Stimulated activated memory B cell treated with anti-CD40 and anti-IgM and Interleukin-4, amounts not matched to agents 10 μg/mL and 1 μg/mL and 100 μg/mL, for 72 hours (primary cell): ENCODE results near the gene ACAN.

Experiments
- ATAC-seq: fragments of 150-1000 bp; cut with Tn5 transposase; 2 replicates; pipeline ENCODE4 v1.10.0; 2021
- H3K27ac Mint-ChIP-seq: one replicate; pipeline ENCODE4 v1.8.0; 2022; ENCODE audit warnings: mild to moderate bottlenecking, mixed read lengths
- H3K27me3 Mint-ChIP-seq: one replicate; pipeline ENCODE4 v1.8.0; 2022; ENCODE audit warnings: mixed read lengths
- H3K36me3 Mint-ChIP-seq: one replicate; pipeline ENCODE4 v1.8.0; 2022; ENCODE audit warnings: mixed read lengths
- H3K4me1 Mint-ChIP-seq: one replicate; pipeline ENCODE4 v1.8.0; 2022; ENCODE audit warnings: mixed read lengths
- H3K4me3 Mint-ChIP-seq: one replicate; pipeline ENCODE4 v1.8.0; 2022; ENCODE audit warnings: mild to moderate bottlenecking, moderate library complexity, mixed read lengths
- H3K9me3 Mint-ChIP-seq: one replicate; pipeline ENCODE4 v1.8.0; 2022; ENCODE audit warnings: mixed read lengths

ACAN gene

GRCh38 chr15:88803241-88803919 lies at the start of gene ACAN:
TSS of gene ACAN (plus strand) at chr15:88803436. CDS start at chr15:88836207, 32,771 bp downstream.
- no peaks in the 10 kb centered on the region for H3K9me3 Mint-ChIP-seq
- no peaks in the 10 kb centered on the region for H3K36me3 Mint-ChIP-seq
- H3K4me1 Mint-ChIP-seq: peaks cover 13% of the 10 kb centered on the region
- H3K4me3 Mint-ChIP-seq: peak within 1 kb of the TSS; percentile 55
- peaks cover 91% of the 10 kb centered on the region for H3K27me3 Mint-ChIP-seq
- no peak within 1 kb of the TSS for H3K27ac Mint-ChIP-seq
- ATAC-seq: no peak

GRCh38 chr15:88756521-88756920 lies 46.7 kb upstream of the ACAN start:
- Mint-ChIP-seq H3K4me1 (no peaks in the 10 kb centered on the region), H3K36me3 (no peaks in the 10 kb centered on the region), H3K9me3 (peaks cover 4% of the 10 kb centered on the region), H3K4me3 (no peak overlapping the region), H3K27ac (no peak overlapping the region), H3K27me3 (peaks cover 1% of the 10 kb centered on the region)
- ATAC-seq: no peak

- H3K4me3 Mint-ChIP-seq: no peak overlapping the region
- ATAC-seq: no peak
- H3K36me3 Mint-ChIP-seq: no peaks in the 10 kb centered on the region
- no peaks in the 10 kb centered on the region for H3K4me1 Mint-ChIP-seq
- H3K27ac Mint-ChIP-seq: no peak overlapping the region
- no peaks in the 10 kb centered on the region for H3K27me3 Mint-ChIP-seq
- peaks cover 4% of the 10 kb centered on the region for H3K9me3 Mint-ChIP-seq
These were observed 46.3 kb upstream of the ACAN start for GRCh38 chr15:88756921-88757320.

- Mint-ChIP-seq H3K4me3 (no peak overlapping the region), H3K4me1 (no peaks in the 10 kb centered on the region), H3K36me3 (no peaks in the 10 kb centered on the region), H3K27ac (no peak overlapping the region), H3K27me3 (no peaks in the 10 kb centered on the region), H3K9me3 (peaks cover 4% of the 10 kb centered on the region)
- no peak for ATAC-seq
These were observed 43.4 kb upstream of the ACAN start for GRCh38 chr15:88759872-88760271.

GRCh38 chr15:88764448-88764847 lies 38.8 kb upstream of the ACAN start:
- H3K36me3 Mint-ChIP-seq: no peaks in the 10 kb centered on the region
- no peak for ATAC-seq
- H3K4me1 Mint-ChIP-seq: no peaks in the 10 kb centered on the region
- peaks cover 4% of the 10 kb centered on the region for H3K9me3 Mint-ChIP-seq
- no peak overlapping the region for H3K4me3 Mint-ChIP-seq
- no peak overlapping the region for H3K27ac Mint-ChIP-seq
- H3K27me3 Mint-ChIP-seq: peaks cover 6% of the 10 kb centered on the region

GRCh38 chr15:88765212-88765611 lies 38.0 kb upstream of the ACAN start:
- ATAC-seq: no peak
- Mint-ChIP-seq H3K4me3 (no peak overlapping the region), H3K4me1 (no peaks in the 10 kb centered on the region), H3K27me3 (peaks cover 13% of the 10 kb centered on the region), H3K9me3 (peaks cover 8% of the 10 kb centered on the region), H3K36me3 (no peaks in the 10 kb centered on the region), H3K27ac (no peak overlapping the region)

GRCh38 chr15:88769161-88769971 lies 33.9 kb upstream of the ACAN start:
- Mint-ChIP-seq H3K36me3 (no peaks in the 10 kb centered on the region), H3K27ac (no peak overlapping the region), H3K4me1 (no peaks in the 10 kb centered on the region), H3K4me3 (no peak overlapping the region), H3K9me3 (peaks cover 5% of the 10 kb centered on the region), H3K27me3 (peaks cover 33% of the 10 kb centered on the region)
- ATAC-seq: no peak

- no peaks in the 10 kb centered on the region for H3K9me3 Mint-ChIP-seq
- H3K27me3 Mint-ChIP-seq: peaks cover 29% of the 10 kb centered on the region
- no peaks in the 10 kb centered on the region for H3K4me1 Mint-ChIP-seq
- no peak overlapping the region for H3K4me3 Mint-ChIP-seq
- no peak for ATAC-seq
- H3K36me3 Mint-ChIP-seq: no peaks in the 10 kb centered on the region
- no peak overlapping the region for H3K27ac Mint-ChIP-seq
These were observed 27.5 kb upstream of the ACAN start for GRCh38 chr15:88775776-88776175.

- Mint-ChIP-seq H3K4me1 (no peaks in the 10 kb centered on the region), H3K27ac (no peak overlapping the region), H3K36me3 (no peaks in the 10 kb centered on the region), H3K27me3 (peaks cover 23% of the 10 kb centered on the region), H3K4me3 (no peak overlapping the region), H3K9me3 (no peaks in the 10 kb centered on the region)
- no peak for ATAC-seq
These were observed 26.6 kb upstream of the ACAN start for GRCh38 chr15:88776646-88777045.

- no peak for ATAC-seq
- H3K9me3 Mint-ChIP-seq: no peaks in the 10 kb centered on the region
- H3K4me3 Mint-ChIP-seq: no peak overlapping the region
- no peak overlapping the region for H3K27ac Mint-ChIP-seq
- peaks cover 13% of the 10 kb centered on the region for H3K27me3 Mint-ChIP-seq
- H3K36me3 Mint-ChIP-seq: no peaks in the 10 kb centered on the region
- H3K4me1 Mint-ChIP-seq: no peaks in the 10 kb centered on the region
These were observed 23.3 kb upstream of the ACAN start for GRCh38 chr15:88779944-88780343.

GRCh38 chr15:88782465-88782864 lies 20.8 kb upstream of the ACAN start:
- no peak overlapping the region for H3K4me3 Mint-ChIP-seq
- peak; percentile 41 for ATAC-seq

GRCh38 chr15:88785217-88785616 lies 18.0 kb upstream of the ACAN start:
- no peak overlapping the region for H3K4me3 Mint-ChIP-seq
- no peak for ATAC-seq

More at GRCh38 chr15:88782465-88782864, 20.8 kb upstream of the ACAN start:
- peaks cover 13% of the 10 kb centered on the region for H3K27me3 Mint-ChIP-seq
- peaks cover 3% of the 10 kb centered on the region for H3K9me3 Mint-ChIP-seq
- H3K27ac Mint-ChIP-seq: no peak overlapping the region
- H3K36me3 Mint-ChIP-seq: no peaks in the 10 kb centered on the region
- H3K4me1 Mint-ChIP-seq: no peaks in the 10 kb centered on the region

GRCh38 chr15:88788036-88788435 lies 15.2 kb upstream of the ACAN start:
- Mint-ChIP-seq H3K4me3 (no peak overlapping the region), H3K9me3 (peaks cover 3% of the 10 kb centered on the region), H3K27me3 (peaks cover 26% of the 10 kb centered on the region), H3K27ac (no peak overlapping the region), H3K36me3 (no peaks in the 10 kb centered on the region), H3K4me1 (no peaks in the 10 kb centered on the region)
- ATAC-seq: no peak

More at GRCh38 chr15:88785217-88785616, 18.0 kb upstream of the ACAN start:
- Mint-ChIP-seq H3K27ac (no peak overlapping the region), H3K9me3 (peaks cover 3% of the 10 kb centered on the region), H3K4me1 (no peaks in the 10 kb centered on the region), H3K27me3 (no peaks in the 10 kb centered on the region), H3K36me3 (no peaks in the 10 kb centered on the region)

GRCh38 chr15:88788816-88789215 lies 14.4 kb upstream of the ACAN start:
- Mint-ChIP-seq H3K4me3 (no peak overlapping the region), H3K27me3 (peaks cover 32% of the 10 kb centered on the region), H3K27ac (no peak overlapping the region), H3K36me3 (no peaks in the 10 kb centered on the region), H3K4me1 (no peaks in the 10 kb centered on the region), H3K9me3 (peaks cover 3% of the 10 kb centered on the region)
- no peak for ATAC-seq

- Mint-ChIP-seq H3K36me3 (no peaks in the 10 kb centered on the region), H3K27ac (no peak overlapping the region), H3K27me3 (peaks cover 48% of the 10 kb centered on the region), H3K9me3 (peaks cover 3% of the 10 kb centered on the region), H3K4me1 (no peaks in the 10 kb centered on the region), H3K4me3 (no peak overlapping the region)
- ATAC-seq: no peak
These were observed 12.8 kb upstream of the ACAN start for GRCh38 chr15:88790486-88790885.

GRCh38 chr15:88791637-88792036 lies 11.6 kb upstream of the ACAN start:
- peaks cover 60% of the 10 kb centered on the region for H3K27me3 Mint-ChIP-seq

More at GRCh38 chr15:88791637-88792036, 11.6 kb upstream of the ACAN start:
- no peaks in the 10 kb centered on the region for H3K4me1 Mint-ChIP-seq
- H3K36me3 Mint-ChIP-seq: no peaks in the 10 kb centered on the region
- no peak overlapping the region for H3K27ac Mint-ChIP-seq
- H3K9me3 Mint-ChIP-seq: peaks cover 3% of the 10 kb centered on the region
- H3K4me3 Mint-ChIP-seq: no peak overlapping the region
- ATAC-seq: no peak
